Thoracic aorta (tissue), 2 donors: ENCODE results near the gene HMGA1. TPM values are rescaled to one million over a fixed set of nuclear protein-coding genes. Genes with fewer than 3 reads are reported as not detected.

Experiments used
- ATAC-seq: fragments of 150-250 bp; one replicate; pipeline ENCODE4 v1.8.0; 2017; ENCODE audit warnings: low read depth; ENCODE audit not compliant: insufficient number of reproducible peaks, low FRiP score
- DNase-seq: peaks from one replicate; pipeline ENCODE4 v3.0.0-alpha.2; 2020; ENCODE audit warnings: low spot score
- H3K27ac ChIP-seq, 2 donors: fragments of 200-600 bp; sonication (generic); 1 replicate in 1 of 2; 2 replicates in 1 of 2; pipeline ENCODE4 v1.5.1; 2016; ENCODE audit warnings: mild to moderate bottlenecking in 2 of 2, moderate library complexity in 2 of 2
- H3K27me3 ChIP-seq: fragments of 200-600 bp; sonication (generic); replicated peaks from 2 replicates; pipeline ENCODE4 v1.6.0; 2016; ENCODE audit warnings: mild to moderate bottlenecking; ENCODE audit not compliant: insufficient read depth
- H3K36me3 ChIP-seq: fragments of 200-600 bp; sonication (generic); one replicate; pipeline ENCODE4 v1.5.1; 2016
- H3K4me1 ChIP-seq, 2 donors: fragments of 200-600 bp; sonication (generic); 1 replicate in 1 of 2; 2 replicates in 1 of 2; pipeline versions ENCODE4 v1.5.1 to v1.6.0; 2016; ENCODE audit warnings: low read depth in 2 of 2, mild to moderate bottlenecking in 1 of 2; ENCODE audit not compliant: control insufficient read depth in 1 of 2
- H3K4me3 ChIP-seq: fragments of 200-600 bp; sonication (generic); 2 replicates; pipeline ENCODE4 v1.5.1; 2016; ENCODE audit warnings: mild to moderate bottlenecking
- H3K9me3 ChIP-seq: fragments of 200-600 bp; sonication (generic); 2 replicates; pipeline ENCODE4 v1.5.1; 2016
- CTCF ChIP-seq: fragments of 200-600 bp; sonication (generic); IDR thresholded peaks from one replicate; pipeline ENCODE4 v1.5.1; 2019; ENCODE audit warnings: antibody characterized with exemption
- total RNA-seq, 2 donors: library from RNA; depleted of rRNA; stranded (reverse); fragments of >200 nt; gene quantifications; one replicate each; pipeline versions ENCODE4 v1.1.0 to v1.2.3, GENCODE V29; 2016

Gene HMGA1
- total RNA-seq, 2 donors from 2014 or later: 20.7 to 28.0 TPM

GRCh38 chr6:34227761-34228421, 8.8 kb upstream of the HMGA1 start:
- Histone ChIP-seq H3K27me3 (no peaks in the 10 kb centered on the region), H3K9me3 (no peaks in the 10 kb centered on the region), H3K36me3 (no peaks in the 10 kb centered on the region), H3K27ac (no peak overlapping the region), H3K4me1 (peaks cover 8 to 14% of the 10 kb centered on the region in 2 donors), H3K4me3 (no peak overlapping the region)
- DNase-seq: no peak
- TF ChIP-seq CTCF: no peak
- no peak for ATAC-seq

GRCh38 chr6:34229877-34230276, 6.8 kb upstream of the HMGA1 start:
- DNase-seq: no peak
- no peak overlapping the region for H3K27ac ChIP-seq
- H3K36me3 ChIP-seq: no peaks in the 10 kb centered on the region

DNA sequence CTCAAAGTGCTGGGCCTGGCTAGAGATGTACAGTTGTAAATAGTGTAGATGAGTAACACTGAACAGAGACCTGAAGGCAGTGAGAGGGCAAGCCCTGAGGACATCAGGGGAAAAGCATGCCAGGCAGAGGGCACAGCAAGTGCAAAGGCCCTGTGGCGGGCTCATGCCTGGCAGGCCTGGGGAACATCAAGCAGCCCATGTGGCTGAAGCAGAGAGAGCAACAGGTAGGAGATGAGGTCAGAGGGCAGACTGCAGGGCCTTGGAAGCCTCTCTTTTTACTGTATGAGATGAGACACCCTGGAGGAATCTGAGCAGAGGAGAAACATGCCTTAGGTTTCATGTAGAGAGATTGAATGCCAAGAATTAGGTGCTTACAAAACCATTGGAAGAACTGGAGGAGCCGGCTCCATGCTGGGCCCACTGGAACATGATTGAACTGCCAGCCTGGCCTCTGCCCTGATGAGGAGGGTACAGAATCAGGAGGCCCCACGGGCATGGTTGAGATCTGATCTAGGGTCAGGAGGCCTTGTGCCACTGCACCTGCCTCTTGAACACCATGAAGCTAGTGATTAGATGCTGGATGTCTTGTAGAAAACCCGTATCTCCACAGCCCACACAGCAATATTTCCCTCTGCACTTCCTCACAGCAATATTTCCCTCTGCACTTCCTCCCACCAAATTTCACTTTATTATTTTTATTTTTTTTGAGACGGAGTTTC, 5.9 kb upstream of the HMGA1 start:
- no peak for ATAC-seq
- no peaks in the 10 kb centered on the region for H3K36me3 ChIP-seq
- no peak overlapping the region for H3K27ac ChIP-seq
- TF ChIP-seq CTCF: no peak
- no peaks in the 10 kb centered on the region for H3K9me3 ChIP-seq
- DNase-seq: no peak
- H3K4me3 ChIP-seq: no peak overlapping the region
- peaks cover 0 to 2% of the 10 kb centered on the region in 2 donors for H3K4me1 ChIP-seq
- H3K27me3 ChIP-seq: no peaks in the 10 kb centered on the region

More at GRCh38 chr6:34229877-34230276, 6.8 kb upstream of the HMGA1 start:
- Histone ChIP-seq H3K9me3 (no peaks in the 10 kb centered on the region), H3K4me3 (no peak overlapping the region), H3K4me1 (no peaks in the 10 kb centered on the region), H3K27me3 (no peaks in the 10 kb centered on the region)
- TF ChIP-seq CTCF: no peak
- no peak for ATAC-seq

DNA sequence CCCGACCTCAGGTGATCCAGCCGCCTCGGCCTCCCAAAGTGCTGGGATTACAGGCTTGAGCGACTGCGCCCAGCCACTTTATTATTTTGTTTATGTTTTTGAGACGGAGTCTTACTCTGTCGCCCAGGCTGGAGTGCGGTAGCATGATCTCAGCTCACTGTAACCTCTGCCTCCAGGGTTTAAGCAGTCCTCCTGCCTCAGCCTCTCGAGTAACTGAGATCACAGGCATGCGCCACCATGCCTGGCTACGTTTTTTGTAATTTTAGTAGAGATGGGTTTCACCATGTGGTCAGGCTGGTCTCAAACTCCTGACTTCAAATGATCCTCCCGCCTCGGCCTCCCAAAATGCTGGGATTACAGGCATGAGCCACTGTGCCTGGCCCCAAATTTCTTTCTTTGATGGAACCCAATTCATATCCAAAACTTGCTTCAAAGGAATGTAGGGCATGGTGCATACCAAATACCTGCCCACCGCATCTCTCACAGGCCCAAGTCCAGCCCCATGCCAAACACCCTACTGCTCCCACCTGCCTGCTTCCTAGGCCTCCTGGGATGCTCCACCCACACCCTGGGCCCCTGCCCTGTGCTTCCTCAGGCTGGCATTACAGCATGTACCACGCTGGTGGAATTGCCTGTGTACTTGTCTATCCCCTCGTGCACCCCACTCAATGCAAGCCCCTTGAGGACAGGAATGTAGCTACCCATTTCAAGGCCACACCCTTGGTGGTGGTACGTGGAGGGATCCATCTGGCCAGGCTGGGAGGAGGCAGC, 4.9 kb upstream of the HMGA1 start:
- Histone ChIP-seq H3K36me3 (no peaks in the 10 kb centered on the region), H3K4me1 (peaks cover 5 to 10% of the 10 kb centered on the region in 2 donors), H3K27me3 (no peaks in the 10 kb centered on the region), H3K4me3 (no peak overlapping the region), H3K9me3 (no peaks in the 10 kb centered on the region), H3K27ac (no peak overlapping the region)
- ATAC-seq (no peak), DNase-seq (no peak)
- no peak for TF ChIP-seq CTCF

DNA sequence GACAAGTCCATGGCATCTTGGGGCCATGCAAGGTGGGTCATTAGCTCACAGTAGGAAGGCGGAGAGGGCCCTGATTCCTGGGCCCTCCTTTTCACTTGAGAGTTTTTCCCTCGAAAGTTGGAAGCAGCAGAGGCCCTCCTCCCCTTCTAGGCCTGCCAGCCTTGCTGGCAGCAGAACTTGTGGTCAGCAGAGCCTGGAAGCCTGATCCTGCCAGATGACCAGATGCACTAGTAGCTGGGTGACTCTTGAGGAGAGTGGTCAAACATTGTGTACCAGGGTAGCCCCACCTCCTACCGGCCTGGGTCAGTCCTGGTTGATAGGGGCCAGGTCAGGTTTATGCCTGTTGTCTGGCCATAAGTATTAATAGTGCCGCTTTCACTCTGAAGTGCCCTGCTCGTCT, 3.8 kb upstream of the HMGA1 start:
- ATAC-seq: no peak
- no peaks in the 10 kb centered on the region for H3K9me3 ChIP-seq
- no peak overlapping the region for H3K4me3 ChIP-seq
- peak overlapping the region in 1 of 2 donors; percentile 19 for H3K27ac ChIP-seq
- DNase-seq: no peak
- TF ChIP-seq CTCF: no peak
- H3K36me3 ChIP-seq: no peaks in the 10 kb centered on the region
- H3K4me1 ChIP-seq: peaks cover 5 to 13% of the 10 kb centered on the region in 2 donors
- no peaks in the 10 kb centered on the region for H3K27me3 ChIP-seq
